ENCODE results near the gene CD2BP2.

CD2BP2 gene

DNA sequence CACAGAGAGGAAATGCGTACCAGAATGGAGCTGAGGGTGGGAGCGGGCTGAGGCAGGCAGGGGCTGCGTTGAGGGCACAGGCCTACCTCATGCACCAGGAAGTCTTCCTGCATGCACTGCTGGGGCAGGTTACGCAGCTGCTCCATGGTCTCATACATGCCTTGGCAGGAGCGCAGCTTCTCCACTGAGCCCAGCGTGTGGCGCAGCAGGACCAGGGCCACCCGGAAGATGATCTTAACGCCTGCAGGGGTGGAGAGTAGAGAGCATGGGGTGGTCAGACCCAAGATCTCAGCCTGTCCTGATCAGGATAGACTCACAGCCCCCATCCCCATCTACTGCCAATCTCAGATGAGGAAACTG is 3.4 kb upstream of the CD2BP2 start:
- Histone ChIP-seq H2BK15ac (ENCODE audit: low read length) (no peak overlapping the region), H3K27me3 (ENCODE audit: control insufficient read depth in 3 of 3, insufficient read depth in 3 of 3, low read depth in 1 of 3, low read length in 3 of 3) (no peaks in the 10 kb centered on the region), H4K91ac (ENCODE audit: low read depth, low read length, poor library complexity) (no peak overlapping the region), H3K36me3 (replicated peaks in 1 of 2; ENCODE audit: control insufficient read depth in 2 of 2, insufficient read depth in 2 of 2, low read length in 2 of 2) (peaks cover 12 to 63% of the 10 kb centered on the region in 2 donors), H2AK5ac (ENCODE audit: low read depth, low read length) (no peak overlapping the region), H3K14ac (ENCODE audit: low read length) (no peak overlapping the region), H3K4me3 (ENCODE audit: low read length in 2 of 2) (no peak overlapping the region), H3K4ac (ENCODE audit: low read length) (no peak overlapping the region), H3K27ac (replicated peaks; ENCODE audit: low read length) (no peak overlapping the region), H3K79me1 (ENCODE audit: low read depth, low read length) (peaks cover 9% of the 10 kb centered on the region), H3K9ac (ENCODE audit: low read depth, low read length, poor library complexity) (peak overlapping the region; percentile 50), H2BK120ac (ENCODE audit: low read depth, low read length) (no peak overlapping the region), H3K9me3 (replicated peaks in 1 of 2; ENCODE audit: control insufficient read depth in 2 of 2, insufficient read depth in 1 of 2, low read depth in 1 of 2, low read length in 2 of 2) (no peaks in the 10 kb centered on the region), H3K4me2 (ENCODE audit: insufficient read depth, low read length, poor library complexity, severe bottlenecking) (no peak overlapping the region), H3K18ac (ENCODE audit: low read length) (no peak overlapping the region), H4K8ac (ENCODE audit: low read depth, low read length) (no peak overlapping the region), H2AFZ (ENCODE audit: low read length) (no peak overlapping the region), H3K23ac (ENCODE audit: low read depth, low read length, poor library complexity) (no peak overlapping the region), H2BK5ac (ENCODE audit: low read length) (no peak overlapping the region), H2BK12ac (ENCODE audit: low read length) (no peak overlapping the region), H3K4me1 (ENCODE audit: control insufficient read depth in 2 of 2, insufficient read depth in 1 of 2, low read depth in 1 of 2, low read length in 2 of 2) (peaks cover 8 to 10% of the 10 kb centered on the region in 2 donors)
- WGBS, 2 donors (ENCODE audit: extremely low coverage in 2 of 2, insufficient read length in 2 of 2, insufficient replicate concordance in 1 of 2) = no CpG with 5 or more reads among the region's 9 CpGs
- DNase-seq (ENCODE audit: low spot score) = no peak

DNA sequence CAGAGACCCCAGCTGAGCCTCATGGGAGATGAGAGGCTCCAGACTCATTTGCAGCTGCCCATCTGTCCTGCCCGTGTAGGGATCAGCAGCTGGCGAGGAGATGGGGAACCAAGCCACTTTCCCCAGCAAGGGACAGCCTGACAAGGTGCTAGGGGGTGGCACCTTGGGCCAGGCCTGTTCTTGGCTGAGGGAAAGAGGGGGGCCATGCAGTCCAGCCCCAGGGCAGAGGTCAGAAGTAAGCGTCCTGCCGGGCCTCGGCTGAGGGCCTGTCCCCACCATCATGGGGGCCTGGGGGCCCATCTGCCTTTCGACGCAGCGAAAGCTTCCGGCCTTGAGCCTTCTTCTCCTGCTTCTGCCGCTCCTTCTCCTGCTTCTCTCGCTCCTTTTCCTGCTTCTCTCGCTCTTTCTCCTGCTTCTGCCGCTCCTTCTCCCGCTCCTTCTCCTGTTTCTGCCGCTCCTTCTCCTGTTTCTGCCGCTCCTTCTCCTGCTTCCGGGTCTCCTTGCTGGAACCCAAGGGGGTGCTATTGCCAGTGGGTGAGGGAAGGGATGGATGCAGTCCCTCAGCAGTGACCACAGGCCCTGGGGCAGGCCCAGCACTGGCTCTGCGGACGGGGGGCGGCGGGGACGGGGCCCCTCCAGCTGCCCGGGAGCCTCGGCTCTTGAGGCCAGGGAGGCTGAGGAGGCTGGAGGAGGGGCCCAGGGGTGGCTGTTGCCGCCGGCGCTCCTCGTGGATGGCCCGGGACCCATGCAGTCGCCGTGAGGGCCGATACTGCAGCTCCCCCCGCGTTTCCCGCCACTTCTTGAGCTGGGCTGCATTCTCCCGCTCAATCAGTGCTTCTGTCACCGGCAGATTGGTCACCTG is 2.8 kb upstream of the CD2BP2 start:
- H3K4ac ChIP-seq (ENCODE audit: low read length) = no peak overlapping the region
- no peak overlapping the region for H2BK15ac ChIP-seq (ENCODE audit: low read length)
- H2AK5ac ChIP-seq (ENCODE audit: low read depth, low read length) = no peak overlapping the region
- H3K18ac ChIP-seq (ENCODE audit: low read length) = no peak overlapping the region
- H3K27me3 ChIP-seq (ENCODE audit: control insufficient read depth in 3 of 3, insufficient read depth in 3 of 3, low read depth in 1 of 3, low read length in 3 of 3) = no peaks in the 10 kb centered on the region
- WGBS, 2 donors (ENCODE audit: extremely low coverage in 2 of 2, insufficient read length in 2 of 2, insufficient replicate concordance in 1 of 2) = no CpG with 5 or more reads among the region's 37 CpGs
- H2BK120ac ChIP-seq (ENCODE audit: low read depth, low read length) = no peak overlapping the region
- H3K4me1 ChIP-seq (ENCODE audit: control insufficient read depth in 2 of 2, insufficient read depth in 1 of 2, low read depth in 1 of 2, low read length in 2 of 2) = peaks cover 8 to 10% of the 10 kb centered on the region in 2 donors
- no peak overlapping the region for H2BK5ac ChIP-seq (ENCODE audit: low read length)
- H4K91ac ChIP-seq (ENCODE audit: low read depth, low read length, poor library complexity) = no peak overlapping the region
- H3K36me3 ChIP-seq (replicated peaks in 1 of 2; ENCODE audit: control insufficient read depth in 2 of 2, insufficient read depth in 2 of 2, low read length in 2 of 2) = peaks cover 18 to 64% of the 10 kb centered on the region in 2 donors
- H3K14ac ChIP-seq (ENCODE audit: low read length) = no peak overlapping the region
- H2AFZ ChIP-seq (ENCODE audit: low read length) = no peak overlapping the region
- peaks cover 10% of the 10 kb centered on the region for H3K79me1 ChIP-seq (ENCODE audit: low read depth, low read length)
- no peak overlapping the region for H4K8ac ChIP-seq (ENCODE audit: low read depth, low read length)
- no peak overlapping the region for H3K4me3 ChIP-seq (ENCODE audit: low read length in 2 of 2)
- no peak overlapping the region for H2BK12ac ChIP-seq (ENCODE audit: low read length)
- no peak overlapping the region for H3K4me2 ChIP-seq (ENCODE audit: insufficient read depth, low read length, poor library complexity, severe bottlenecking)
- H3K9ac ChIP-seq (ENCODE audit: low read depth, low read length, poor library complexity) = peak overlapping the region; percentile 51
- no peak overlapping the region for H3K23ac ChIP-seq (ENCODE audit: low read depth, low read length, poor library complexity)
- no peaks in the 10 kb centered on the region for H3K9me3 ChIP-seq (replicated peaks in 1 of 2; ENCODE audit: control insufficient read depth in 2 of 2, insufficient read depth in 1 of 2, low read depth in 1 of 2, low read length in 2 of 2)
- no peak for DNase-seq (ENCODE audit: low spot score)
- H3K27ac ChIP-seq (replicated peaks; ENCODE audit: low read length) = no peak overlapping the region

DNA sequence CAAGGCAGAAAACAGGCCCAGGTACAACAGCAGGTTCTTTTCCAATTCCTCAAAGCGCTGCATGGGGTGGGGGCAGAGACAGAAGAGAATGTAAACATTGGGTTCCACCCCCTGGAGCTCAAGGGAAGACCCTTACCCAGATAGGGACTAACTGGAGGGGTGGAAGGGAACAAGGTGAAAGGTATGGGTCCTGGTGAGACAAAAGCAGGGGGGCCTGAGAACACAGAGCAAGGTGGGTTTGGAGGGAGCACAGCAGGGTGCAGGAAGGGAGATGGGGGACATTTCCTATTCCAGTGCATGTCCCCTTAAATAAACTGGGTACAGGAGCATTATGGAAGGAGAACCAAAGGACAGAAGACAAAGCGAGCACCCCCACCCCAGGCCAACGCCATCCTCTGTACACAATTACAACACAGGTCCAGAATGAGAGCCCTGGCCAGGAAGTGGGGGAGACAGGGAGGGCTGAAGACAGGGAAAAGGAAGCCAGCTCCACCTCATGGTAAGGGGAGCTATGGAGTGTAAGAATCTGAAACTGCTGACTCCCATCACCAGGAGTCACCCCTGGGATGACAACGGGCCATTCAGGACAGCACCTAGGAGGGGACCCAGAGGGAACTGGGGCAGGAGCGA is 2.1 kb upstream of the CD2BP2 start:
- no peak overlapping the region for H4K91ac ChIP-seq (ENCODE audit: low read depth, low read length, poor library complexity)
- H2BK12ac ChIP-seq (ENCODE audit: low read length) = no peak overlapping the region
- H3K4me3 ChIP-seq (ENCODE audit: low read length in 2 of 2) = no peak overlapping the region
- H3K27ac ChIP-seq (replicated peaks; ENCODE audit: low read length) = no peak overlapping the region
- H3K14ac ChIP-seq (ENCODE audit: low read length) = no peak overlapping the region
- H3K79me1 ChIP-seq (ENCODE audit: low read depth, low read length) = peaks cover 14% of the 10 kb centered on the region
- H3K9ac ChIP-seq (ENCODE audit: low read depth, low read length, poor library complexity) = no peak overlapping the region
- H4K8ac ChIP-seq (ENCODE audit: low read depth, low read length) = no peak overlapping the region
- no peak overlapping the region for H3K4me2 ChIP-seq (ENCODE audit: insufficient read depth, low read length, poor library complexity, severe bottlenecking)
- no peak overlapping the region for H2BK120ac ChIP-seq (ENCODE audit: low read depth, low read length)
- peaks cover 8 to 10% of the 10 kb centered on the region in 2 donors for H3K4me1 ChIP-seq (ENCODE audit: control insufficient read depth in 2 of 2, insufficient read depth in 1 of 2, low read depth in 1 of 2, low read length in 2 of 2)
- H2BK15ac ChIP-seq (ENCODE audit: low read length) = no peak overlapping the region
- no peak overlapping the region for H3K4ac ChIP-seq (ENCODE audit: low read length)
- no peak overlapping the region for H3K23ac ChIP-seq (ENCODE audit: low read depth, low read length, poor library complexity)
- H3K27me3 ChIP-seq (ENCODE audit: control insufficient read depth in 3 of 3, insufficient read depth in 3 of 3, low read depth in 1 of 3, low read length in 3 of 3) = no peaks in the 10 kb centered on the region
- H3K18ac ChIP-seq (ENCODE audit: low read length) = no peak overlapping the region
- DNase-seq (ENCODE audit: low spot score) = no peak
- WGBS, 2 donors (ENCODE audit: extremely low coverage in 2 of 2, insufficient read length in 2 of 2, insufficient replicate concordance in 1 of 2) = no CpG with 5 or more reads among the region's 5 CpGs
- H3K9me3 ChIP-seq (replicated peaks in 1 of 2; ENCODE audit: control insufficient read depth in 2 of 2, insufficient read depth in 1 of 2, low read depth in 1 of 2, low read length in 2 of 2) = no peaks in the 10 kb centered on the region
- H2BK5ac ChIP-seq (ENCODE audit: low read length) = no peak overlapping the region
- H3K36me3 ChIP-seq (replicated peaks in 1 of 2; ENCODE audit: control insufficient read depth in 2 of 2, insufficient read depth in 2 of 2, low read length in 2 of 2) = peaks cover 24 to 65% of the 10 kb centered on the region in 2 donors
- H2AK5ac ChIP-seq (ENCODE audit: low read depth, low read length) = no peak overlapping the region
- no peak overlapping the region for H2AFZ ChIP-seq (ENCODE audit: low read length)

DNA sequence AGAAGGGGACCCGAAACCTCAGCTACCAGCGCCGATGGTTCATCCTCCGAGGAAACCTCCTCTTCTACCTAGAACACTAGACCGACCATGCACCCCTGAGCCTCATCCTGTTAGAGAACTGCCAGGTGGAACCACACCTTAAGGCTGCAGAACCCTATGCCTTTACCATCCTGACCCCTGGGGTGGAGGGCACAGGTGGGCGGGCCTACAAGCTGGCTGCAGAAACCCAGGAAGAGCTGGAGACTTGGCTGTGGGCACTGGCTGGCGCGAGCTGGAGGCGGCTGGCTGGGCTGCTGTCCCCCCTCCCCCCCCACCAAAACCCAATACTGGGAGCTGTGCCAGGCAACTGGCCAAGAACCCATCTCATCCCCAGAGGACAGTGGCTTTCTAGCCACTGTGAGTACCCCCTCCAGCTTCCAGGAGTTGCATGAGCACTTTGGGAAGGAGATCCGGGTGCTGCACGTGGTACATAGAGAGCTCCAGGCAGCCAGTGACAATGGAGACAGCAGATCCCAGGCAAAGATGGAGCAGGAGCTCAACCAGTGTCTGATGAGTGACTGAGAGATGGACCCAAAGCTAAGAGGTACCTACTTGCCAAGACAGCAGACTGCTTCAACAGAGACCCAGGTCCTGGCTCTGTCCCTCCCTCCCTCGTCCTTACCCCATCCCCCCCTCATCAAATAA is 1.4 kb upstream of the CD2BP2 start:
- Histone ChIP-seq H3K9me3 (replicated peaks in 1 of 2; ENCODE audit: control insufficient read depth in 2 of 2, insufficient read depth in 1 of 2, low read depth in 1 of 2, low read length in 2 of 2) (no peaks in the 10 kb centered on the region), H2BK5ac (ENCODE audit: low read length) (peak overlapping the region; percentile 30), H2BK15ac (ENCODE audit: low read length) (no peak overlapping the region), H2AFZ (ENCODE audit: low read length) (no peak overlapping the region), H4K91ac (ENCODE audit: low read depth, low read length, poor library complexity) (no peak overlapping the region), H2AK5ac (ENCODE audit: low read depth, low read length) (peak overlapping the region; percentile 96), H3K36me3 (replicated peaks in 1 of 2; ENCODE audit: control insufficient read depth in 2 of 2, insufficient read depth in 2 of 2, low read length in 2 of 2) (peaks cover 30 to 70% of the 10 kb centered on the region in 2 donors), H3K14ac (ENCODE audit: low read length) (no peak overlapping the region), H2BK120ac (ENCODE audit: low read depth, low read length) (no peak overlapping the region), H3K18ac (ENCODE audit: low read length) (no peak overlapping the region), H3K27me3 (ENCODE audit: control insufficient read depth in 3 of 3, insufficient read depth in 3 of 3, low read depth in 1 of 3, low read length in 3 of 3) (no peaks in the 10 kb centered on the region), H3K79me1 (ENCODE audit: low read depth, low read length) (peaks cover 14% of the 10 kb centered on the region), H3K9ac (ENCODE audit: low read depth, low read length, poor library complexity) (peak overlapping the region; percentile 97), H3K4me1 (ENCODE audit: control insufficient read depth in 2 of 2, insufficient read depth in 1 of 2, low read depth in 1 of 2, low read length in 2 of 2) (peaks cover 8 to 10% of the 10 kb centered on the region in 2 donors), H2BK12ac (ENCODE audit: low read length) (no peak overlapping the region), H4K8ac (ENCODE audit: low read depth, low read length) (no peak overlapping the region), H3K27ac (replicated peaks; ENCODE audit: low read length) (peak overlapping the region; percentile 94), H3K4me2 (ENCODE audit: insufficient read depth, low read length, poor library complexity, severe bottlenecking) (peak overlapping the region; percentile 91), H3K4ac (ENCODE audit: low read length) (no peak overlapping the region), H3K23ac (ENCODE audit: low read depth, low read length, poor library complexity) (no peak overlapping the region), H3K4me3 (ENCODE audit: low read length in 2 of 2) (peak overlapping the region in 1 of 2 donors; percentile 86)
- no peak for DNase-seq (ENCODE audit: low spot score)
- no CpG with 5 or more reads among the region's 12 CpGs for WGBS, 2 donors (ENCODE audit: extremely low coverage in 2 of 2, insufficient read length in 2 of 2, insufficient replicate concordance in 1 of 2)

Measured in neuronal stem cell (in vitro differentiated cells).